Embryonic facial prominence (tissue), 1 donor: ENCODE data around the gene TMEM80.

Experiments used
- DNase-seq: peaks from one replicate; pipeline ENCODE4 v3.0.0-alpha.2; 2016; ENCODE audit errors: extremely low spot score

The TMEM80 gene

DNA sequence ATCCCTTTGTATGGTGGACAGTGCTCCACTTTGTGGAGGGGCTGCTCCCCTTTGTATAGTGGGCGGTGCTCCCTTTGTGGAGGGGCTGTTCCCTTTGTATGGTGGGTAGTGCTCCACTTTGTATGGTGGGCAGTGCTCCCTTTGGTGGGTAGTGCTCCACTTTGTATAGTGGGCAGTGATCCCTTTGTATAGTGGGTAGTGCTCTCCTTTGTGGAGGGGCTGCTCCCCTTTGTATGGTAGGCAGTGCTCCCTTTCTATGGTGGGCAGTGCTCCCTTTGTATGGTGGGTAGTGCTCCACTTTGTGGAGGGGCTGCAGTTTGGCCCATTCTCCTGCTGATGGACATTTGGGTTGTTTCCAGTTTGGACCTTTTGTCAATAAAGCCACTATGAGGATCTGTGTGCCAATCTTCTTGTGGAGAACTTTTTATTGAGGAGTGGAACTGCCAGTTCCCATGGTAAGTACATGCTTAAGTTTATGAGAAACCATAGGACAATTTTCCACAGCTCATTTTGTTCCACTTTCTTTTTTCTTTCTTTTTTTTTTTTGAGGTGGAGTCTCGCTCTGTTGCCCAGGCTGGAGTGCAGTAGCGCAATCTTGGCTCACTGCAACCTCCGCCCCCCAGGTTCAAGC is 47.1 kb downstream of the TMEM80 start:
- DNase-seq = no peak

GRCh38 chr11:745428-745827 is 49.8 kb downstream of the TMEM80 start:
- no peak for DNase-seq

DNA sequence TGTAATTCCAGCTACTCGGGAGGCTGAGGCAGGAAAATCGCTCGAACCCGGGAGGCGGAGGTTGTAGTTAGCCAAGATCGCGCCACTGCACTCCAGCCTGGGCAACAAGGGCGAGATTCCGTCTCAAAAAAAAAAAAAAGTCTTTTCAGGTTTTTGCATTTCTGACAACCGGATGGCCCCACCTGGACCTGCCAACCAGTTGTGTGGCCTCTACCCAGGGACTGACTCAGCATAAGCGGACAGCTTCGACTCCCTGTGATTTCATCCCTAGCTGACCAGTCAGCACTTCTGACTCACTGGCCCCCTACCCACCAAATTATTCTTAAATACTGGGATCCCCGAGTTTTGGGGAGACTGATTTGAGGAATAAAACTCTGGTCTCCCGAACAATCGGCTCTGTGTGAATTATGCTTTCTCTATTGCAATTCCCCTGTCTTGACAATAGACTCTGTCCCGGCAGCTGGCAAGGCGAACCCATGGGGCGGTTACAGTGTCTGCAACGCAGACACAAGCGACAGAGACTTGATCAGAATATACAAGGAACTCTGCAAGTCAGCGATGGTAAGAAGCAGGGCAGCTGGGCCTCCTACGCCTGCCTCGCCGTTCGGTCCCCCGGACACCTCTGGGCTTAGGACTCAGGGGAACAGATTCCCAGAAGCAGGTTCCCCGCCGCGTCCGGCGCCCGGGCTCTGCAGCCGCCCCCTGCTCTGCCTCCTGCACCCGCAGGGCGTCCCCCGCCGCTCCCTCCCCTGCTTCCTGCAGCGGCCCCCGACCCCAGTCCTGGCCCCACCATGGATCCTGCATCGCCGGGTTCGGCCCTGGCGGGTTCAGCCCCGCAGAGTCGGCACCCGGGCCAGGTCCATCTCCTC is 50.9 kb downstream of the TMEM80 start:
- no peak for DNase-seq

DNA sequence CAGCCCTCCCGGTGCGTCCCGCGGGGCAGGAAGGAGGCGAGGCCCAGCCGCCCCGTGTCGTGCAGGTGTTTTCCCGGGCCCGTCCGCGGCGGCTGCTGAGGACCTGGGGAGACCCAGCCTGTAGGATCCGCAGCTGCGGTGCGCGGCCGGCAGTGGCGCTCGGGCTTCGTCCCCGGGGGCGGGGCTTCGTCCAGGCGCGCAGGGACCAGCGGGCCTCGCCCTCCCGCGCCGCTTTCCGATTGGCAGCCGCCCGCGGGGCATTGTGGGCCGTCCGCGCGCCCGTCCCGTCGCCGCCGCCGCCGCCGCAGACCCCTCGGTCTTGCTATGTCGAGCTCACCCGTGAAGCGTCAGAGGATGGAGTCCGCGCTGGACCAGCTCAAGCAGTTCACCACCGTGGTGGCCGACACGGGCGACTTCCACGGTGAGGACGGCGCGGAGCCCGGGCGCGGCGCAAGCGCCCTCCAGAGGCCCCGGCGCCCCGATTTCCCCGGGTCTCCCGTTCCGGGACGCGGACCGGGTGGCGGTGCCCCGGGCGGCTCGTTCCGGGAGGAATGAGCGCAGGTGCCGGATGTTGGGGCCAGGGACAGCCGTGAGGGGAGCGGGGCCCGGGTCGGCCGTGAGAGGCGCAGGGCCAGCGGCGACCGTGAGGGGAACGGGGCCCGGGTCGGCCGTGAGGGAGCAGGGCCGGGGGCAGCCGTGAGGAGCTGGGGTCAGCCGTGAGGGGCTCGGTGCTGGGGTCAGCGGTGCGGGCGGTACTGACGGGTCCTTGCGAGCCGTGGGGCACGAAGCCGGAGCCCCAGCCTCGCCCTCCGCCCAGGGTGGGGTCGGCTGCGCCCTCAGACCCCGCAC is 51.8 kb downstream of the TMEM80 start, which contains the start of gene TALDO1:
TALDO1 (plus strand) TSS at position 307 of the 849 bp plus-strand sequence; CDS start at position 325, 18 bp downstream.
- DNase-seq = peak; percentile 60

DNA sequence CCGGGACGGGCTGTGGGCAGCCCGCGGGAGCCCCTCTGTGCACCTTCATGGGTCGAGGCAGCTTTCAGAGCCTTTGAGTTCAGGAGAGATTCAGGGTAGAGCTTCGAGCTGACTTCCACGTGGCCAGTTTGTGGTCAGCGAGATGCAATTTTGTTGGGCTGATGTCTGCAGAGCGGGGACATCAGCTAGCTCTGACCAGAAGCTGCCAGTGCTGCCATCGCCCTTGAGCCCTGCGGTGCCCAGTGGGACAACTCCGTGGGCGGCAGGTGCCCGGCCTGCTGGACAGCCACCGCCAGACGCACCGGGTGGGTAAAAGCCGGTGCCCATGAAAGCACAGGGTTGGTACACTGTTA is 52.4 kb downstream of the TMEM80 start:
- no peak for DNase-seq

GRCh38 chr11:749731-750130 is 54.1 kb downstream of the TMEM80 start:
- no peak for DNase-seq
